GM03348 (cell line): Measurements from ENCODE around the gene WWOX.

Experiments used
- DNase-seq: peaks from one replicate; pipeline ENCODE4 v3.0.0; 2012; ENCODE audit warnings: low spot score

The WWOX gene

GRCh38 chr16:78271981-78272380 is 172.5 kb downstream of the WWOX start:
- DNase-seq = no peak

DNA sequence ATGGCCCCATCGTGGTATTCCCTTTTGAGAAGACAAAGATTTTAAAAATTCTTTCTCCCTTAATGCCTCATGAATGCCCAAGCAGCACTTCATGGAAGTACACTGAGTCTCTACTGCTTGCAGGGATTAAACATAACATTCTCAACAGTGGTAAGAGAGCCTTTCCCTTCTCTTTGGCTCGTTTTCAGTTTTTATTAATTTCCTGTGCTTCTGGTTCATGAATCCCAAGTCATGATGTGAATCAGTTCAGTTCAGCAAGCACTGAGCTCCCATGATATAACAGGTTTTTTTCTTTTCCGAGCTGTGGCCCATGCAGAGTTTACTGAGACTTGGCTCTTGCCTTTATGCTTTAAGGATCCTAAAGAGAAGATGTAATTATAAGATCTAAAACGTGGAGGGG is 175.3 kb downstream of the WWOX start:
- DNase-seq = no peak

GRCh38 chr16:78275420-78275819 is 176.0 kb downstream of the WWOX start:
- no peak for DNase-seq

- no peak for DNase-seq
These were observed 178.0 kb downstream of the WWOX start for GRCh38 chr16:78277321-78278055.

GRCh38 chr16:78278056-78278450 is 178.6 kb downstream of the WWOX start:
- no peak for DNase-seq

GRCh38 chr16:78281115-78281514 is 181.7 kb downstream of the WWOX start:
- DNase-seq = no peak

DNA sequence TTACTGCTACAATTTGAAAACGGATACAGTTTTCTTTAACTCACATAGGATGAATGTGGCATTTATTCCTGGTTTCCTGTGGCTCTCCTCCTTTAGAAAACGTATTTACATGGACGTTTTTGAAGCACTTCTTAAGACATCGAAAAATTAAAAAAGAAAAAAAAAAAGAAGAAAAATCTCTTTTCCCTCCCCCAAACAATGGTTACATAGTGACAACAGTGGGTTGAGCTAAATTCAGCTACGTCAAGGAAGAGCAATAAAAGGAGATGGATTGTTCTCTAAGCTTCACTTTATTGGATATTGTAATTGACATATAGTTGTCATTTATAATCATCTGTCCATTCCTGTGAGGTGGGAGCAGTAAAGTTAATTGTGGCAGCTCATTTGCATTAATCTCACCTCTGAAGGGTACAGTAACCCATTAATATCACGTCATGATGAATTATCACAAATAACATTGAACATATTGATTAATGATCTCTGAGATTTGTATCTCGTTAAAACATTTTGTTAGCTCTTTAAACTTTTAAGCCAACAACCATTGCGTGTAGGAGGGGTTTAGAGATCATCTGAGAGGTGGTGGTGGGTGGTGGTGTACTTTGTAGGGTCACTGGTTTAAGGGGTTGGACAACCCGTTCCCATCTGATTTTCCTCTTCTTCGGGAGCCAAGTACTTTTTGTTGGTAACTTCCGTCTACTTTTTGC is 184.2 kb downstream of the WWOX start:
- DNase-seq = no peak

- DNase-seq = no peak
These were observed 184.9 kb downstream of the WWOX start for GRCh38 chr16:78284326-78284725.

GRCh38 chr16:78284957-78285434 is 185.5 kb downstream of the WWOX start:
- no peak for DNase-seq

DNA sequence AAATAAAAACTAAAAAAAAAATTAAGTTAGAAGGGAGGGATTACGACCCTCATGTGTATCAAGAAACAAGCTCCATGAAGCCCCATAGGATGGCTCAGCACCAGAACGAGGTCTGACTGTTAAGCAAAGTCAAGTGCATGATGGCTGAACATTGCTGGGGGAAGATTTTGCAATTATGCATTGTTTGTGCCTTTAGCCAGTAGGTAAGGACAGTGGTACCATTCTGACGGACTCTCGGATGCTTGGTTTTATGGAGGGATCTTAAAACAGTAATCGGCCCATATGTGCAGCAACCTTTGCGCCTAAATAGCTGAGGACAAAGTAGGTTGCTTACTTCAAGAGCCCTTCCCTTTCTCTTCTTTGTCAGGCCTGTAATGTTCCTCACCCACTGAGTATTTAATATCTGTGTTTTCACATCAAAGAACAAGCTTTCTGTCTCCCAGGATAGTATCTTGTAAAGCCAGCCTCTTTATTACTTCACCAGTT is 186.0 kb downstream of the WWOX start:
- DNase-seq = no peak

DNA sequence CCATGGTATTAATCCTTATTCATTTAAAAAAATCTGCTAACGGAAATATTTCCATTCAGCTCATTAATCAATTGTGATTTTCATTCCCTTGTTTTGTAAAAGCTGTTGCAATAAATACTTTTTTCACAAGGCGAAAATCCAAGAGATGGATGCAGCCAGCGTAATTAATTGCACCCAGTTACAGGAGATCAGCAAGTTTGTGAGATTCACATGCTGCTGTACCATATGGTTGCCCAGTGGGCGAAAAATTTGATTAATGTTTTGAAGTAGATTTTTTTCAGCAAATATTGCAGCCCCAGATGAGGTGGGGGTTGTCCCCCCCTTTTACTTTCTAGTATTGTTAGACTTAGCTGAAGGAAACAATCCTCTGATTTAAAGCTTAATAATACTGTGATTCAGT is 186.6 kb downstream of the WWOX start:
- DNase-seq = no peak

DNA sequence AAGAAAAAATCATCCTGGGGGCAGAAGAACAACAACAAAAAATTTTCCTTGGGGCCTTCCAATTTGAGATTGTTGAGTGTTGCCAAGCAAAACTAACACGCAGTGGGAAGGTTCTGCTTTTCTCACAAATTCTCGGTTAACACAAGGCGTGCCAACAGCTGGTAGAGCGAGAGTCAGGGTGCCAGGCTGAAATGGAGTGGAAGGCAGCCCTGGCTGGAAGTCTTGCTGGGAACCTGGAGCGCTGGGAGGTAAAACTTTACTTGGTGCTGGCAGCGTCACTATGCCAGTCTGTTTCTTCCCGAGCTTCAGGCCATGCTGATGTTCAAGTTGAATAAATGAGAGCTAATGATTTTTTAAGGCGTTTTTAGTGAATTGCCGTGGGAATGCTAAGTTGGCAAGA is 189.4 kb downstream of the WWOX start:
- DNase-seq = no peak

GRCh38 chr16:78289373-78289772 is 189.9 kb downstream of the WWOX start:
- no peak for DNase-seq

DNA sequence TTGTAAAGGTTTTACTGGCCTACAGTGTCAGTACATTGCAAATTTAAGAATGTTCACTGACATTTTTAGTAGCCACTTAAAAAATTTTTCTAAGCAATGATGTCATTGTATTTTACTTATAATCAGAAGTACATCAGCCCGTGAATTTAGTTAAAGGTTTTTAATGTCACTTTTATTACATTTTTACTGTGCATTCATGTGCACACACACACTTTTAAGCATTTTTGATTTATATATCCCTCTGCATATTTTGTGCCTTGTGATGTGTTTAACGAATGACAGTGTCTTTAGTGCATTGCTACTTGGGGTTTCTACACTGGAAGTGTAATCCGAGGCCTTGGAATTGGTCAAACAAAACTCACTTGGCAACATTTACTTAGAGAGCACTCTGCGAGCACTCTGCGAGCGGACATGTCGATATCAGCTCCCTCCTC is 190.4 kb downstream of the WWOX start:
- no peak for DNase-seq

- no peak for DNase-seq
These were observed 190.9 kb downstream of the WWOX start for GRCh38 chr16:78290395-78290794.

DNA sequence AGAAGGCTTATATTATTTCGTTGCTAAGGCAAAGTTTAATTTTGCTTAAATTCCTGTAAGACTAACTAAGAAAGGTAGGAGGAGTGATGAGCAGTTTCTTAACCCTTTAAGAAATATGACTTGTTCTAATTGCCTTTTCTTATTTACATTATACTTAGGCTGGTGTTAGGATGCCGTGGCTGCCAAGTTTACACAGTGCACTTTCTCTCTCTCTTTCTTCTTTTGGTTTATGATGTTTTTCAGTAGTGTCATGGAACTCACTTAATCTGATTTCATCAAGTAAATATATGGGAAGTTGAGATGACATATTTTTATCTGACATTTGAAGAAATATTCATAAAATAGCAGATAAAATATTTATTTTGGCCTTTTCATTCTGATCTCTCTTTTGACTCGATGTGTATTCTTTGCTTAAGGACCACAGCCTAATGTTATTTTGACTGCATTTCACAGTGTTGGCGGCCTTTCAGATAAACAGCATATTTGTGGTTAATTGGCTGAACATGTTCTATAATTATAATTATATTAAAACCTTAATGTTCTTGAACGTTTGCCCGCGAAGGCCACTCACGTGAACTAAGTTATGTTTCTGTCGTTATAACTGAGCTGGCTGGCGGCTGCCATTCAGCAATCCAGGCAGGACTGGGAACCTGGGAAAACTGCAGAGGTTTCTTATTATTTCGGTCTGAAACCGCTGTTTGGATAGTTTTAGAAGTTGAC is 191.6 kb downstream of the WWOX start:
- no peak for DNase-seq

DNA sequence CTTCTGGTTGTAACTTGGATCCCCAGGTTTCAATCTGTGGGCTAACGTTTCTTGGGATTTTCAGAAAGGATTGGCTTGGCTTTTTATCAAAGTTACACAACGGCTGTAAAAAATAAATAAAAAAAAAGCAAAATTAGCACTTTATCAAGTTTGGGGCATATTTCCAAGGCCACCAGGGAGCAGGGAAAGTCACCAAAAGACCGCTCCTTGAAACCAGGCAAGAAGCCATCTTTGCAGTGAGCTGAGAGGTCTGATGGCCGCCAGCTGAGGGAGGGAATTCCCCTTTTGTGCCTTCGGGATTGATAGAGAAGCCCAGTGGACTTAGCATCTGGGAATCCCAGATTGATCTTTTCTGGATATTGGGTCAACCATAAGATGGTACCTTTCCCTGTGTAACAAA is 192.2 kb downstream of the WWOX start:
- no peak for DNase-seq

- no peak for DNase-seq
These were observed 192.8 kb downstream of the WWOX start for GRCh38 chr16:78292086-78292843.

GRCh38 chr16:78292844-78293380 is 193.5 kb downstream of the WWOX start:
- no peak for DNase-seq

DNA sequence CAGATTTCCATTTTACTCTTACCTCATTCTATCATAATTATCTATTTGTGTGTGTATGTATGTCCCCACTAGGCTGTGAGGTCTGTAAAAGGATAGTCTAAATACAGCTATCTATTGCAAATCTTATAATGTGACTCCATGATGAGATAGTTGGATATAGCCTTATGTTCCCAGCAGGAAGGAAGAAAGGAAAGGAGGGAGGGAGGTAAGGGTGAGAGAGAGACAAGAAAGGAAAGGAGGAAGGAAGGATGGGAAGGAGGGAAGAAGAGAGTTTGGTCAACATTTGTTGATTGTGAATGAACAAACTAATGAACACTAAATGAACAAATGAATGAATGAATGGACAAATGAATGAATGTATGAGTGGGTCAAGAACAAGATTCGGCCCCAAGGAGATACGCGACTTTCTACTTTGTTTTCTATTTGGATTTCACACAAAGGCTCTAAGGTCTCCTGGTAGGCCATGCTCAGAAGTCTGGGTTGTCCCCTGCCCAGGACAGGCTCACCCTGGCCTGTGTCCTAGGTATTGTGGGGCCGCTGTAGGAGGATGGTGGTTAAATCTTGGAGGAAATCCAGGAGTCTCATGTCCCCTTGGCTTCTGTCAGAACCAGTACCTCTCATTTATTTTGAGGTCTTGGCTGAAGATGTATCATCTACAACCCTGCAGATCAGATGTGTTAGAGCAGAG is 195.2 kb downstream of the WWOX start:
- DNase-seq = no peak

DNA sequence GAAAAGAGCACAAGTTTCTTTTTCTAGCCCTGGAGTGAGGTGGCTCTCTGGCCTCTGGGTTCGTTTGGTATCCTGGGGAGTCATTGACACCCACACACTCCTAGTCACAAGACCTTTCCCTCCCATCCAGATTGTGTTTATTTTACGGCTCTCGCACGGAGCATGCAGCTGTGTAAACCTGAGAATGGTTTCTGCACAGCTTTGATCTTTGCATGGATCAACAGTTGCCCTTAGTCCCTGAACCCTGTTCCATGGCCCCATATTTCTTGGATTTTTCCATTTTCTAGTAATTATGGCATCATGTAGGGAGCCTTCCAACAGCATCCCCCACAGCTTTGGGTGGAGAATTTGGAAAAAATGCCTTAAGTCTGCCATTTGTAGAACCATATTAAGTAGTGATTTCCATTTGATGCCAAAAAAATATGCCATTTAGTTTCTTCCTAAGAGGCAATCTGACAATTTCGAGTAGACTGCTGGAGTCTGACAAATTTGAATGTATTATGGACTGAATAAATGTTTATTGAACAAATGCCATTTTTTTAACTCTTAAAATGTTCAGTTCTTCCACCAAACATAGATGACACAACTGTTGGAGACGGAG is 197.7 kb downstream of the WWOX start:
- DNase-seq = no peak
